Activated B cell treated with CpG ODN at 0.5 μM for 24 hours (primary cell): ENCODE data around the gene CD274. TPM values are rescaled to one million over a fixed set of nuclear protein-coding genes. Genes with fewer than 3 reads are reported as not detected.
A peak's percentile ranks its signal among the peaks of the same experiment; 100 is the strongest.

Experiments used
- ATAC-seq: fragments of 200-7000 bp; cut with Tn5 transposase; one replicate; pipeline ENCODE4 v1.10.0; 2021; ENCODE audit warnings: low read depth, mild to moderate bottlenecking, moderate library complexity
- CTCF ChIA-PET: fragments of 350-600 bp; sonication (Branson Sonifier 250); formaldehyde crosslinking; loops from one replicate; lab custom pipeline; 2021; ENCODE audit warnings: antibody characterized with exemption; lab: Charles Lee
- POLR2A ChIA-PET: fragments of 350-600 bp; sonication (Branson Sonifier 250); formaldehyde crosslinking; loops from one replicate; lab custom pipeline; 2021; ENCODE audit warnings: antibody characterized with exemption; lab: Charles Lee
- DNase-seq: peaks from one replicate; pipeline ENCODE4 v3.0.0; 2022
- H3K27ac Mint-ChIP-seq: one replicate; pipeline ENCODE4 v1.8.0; 2020; ENCODE audit warnings: mixed read lengths
- H3K27me3 Mint-ChIP-seq: one replicate; pipeline ENCODE4 v1.8.0; 2021; ENCODE audit warnings: mixed read lengths
- H3K36me3 Mint-ChIP-seq: one replicate; pipeline ENCODE4 v1.8.0; 2021; ENCODE audit warnings: low read depth, mixed read lengths
- H3K4me1 Mint-ChIP-seq: one replicate; pipeline ENCODE4 v1.8.0; 2021; ENCODE audit warnings: mixed read lengths
- H3K4me3 Mint-ChIP-seq: one replicate; pipeline ENCODE4 v1.8.0; 2020; ENCODE audit warnings: mild to moderate bottlenecking, mixed read lengths
- H3K9me3 Mint-ChIP-seq: one replicate; pipeline ENCODE4 v1.8.0; 2020; ENCODE audit warnings: mixed read lengths
- intact Hi-C: fragments of 100-400 bp; cut with micrococcal nuclease; formaldehyde crosslinking; loops from one replicate; pipeline ENCODE4 v1.15.1; 2024
- total RNA-seq: library from RNA; stranded (reverse); gene quantifications from 2 replicates; pipeline ENCODE4 v1.2.3, GENCODE V29; 2022
- TF ChIP-seq, protein P1 (sequence below): fragments of 200-600 bp; IDR thresholded peaks from one replicate; pipeline ENCODE4 v1.8.0; 2022; ENCODE audit warnings: antibody characterized with exemption, mild to moderate bottlenecking

CD274 gene
- total RNA-seq, 1 donor from 2014 or later = 48.9 TPM

DNA sequence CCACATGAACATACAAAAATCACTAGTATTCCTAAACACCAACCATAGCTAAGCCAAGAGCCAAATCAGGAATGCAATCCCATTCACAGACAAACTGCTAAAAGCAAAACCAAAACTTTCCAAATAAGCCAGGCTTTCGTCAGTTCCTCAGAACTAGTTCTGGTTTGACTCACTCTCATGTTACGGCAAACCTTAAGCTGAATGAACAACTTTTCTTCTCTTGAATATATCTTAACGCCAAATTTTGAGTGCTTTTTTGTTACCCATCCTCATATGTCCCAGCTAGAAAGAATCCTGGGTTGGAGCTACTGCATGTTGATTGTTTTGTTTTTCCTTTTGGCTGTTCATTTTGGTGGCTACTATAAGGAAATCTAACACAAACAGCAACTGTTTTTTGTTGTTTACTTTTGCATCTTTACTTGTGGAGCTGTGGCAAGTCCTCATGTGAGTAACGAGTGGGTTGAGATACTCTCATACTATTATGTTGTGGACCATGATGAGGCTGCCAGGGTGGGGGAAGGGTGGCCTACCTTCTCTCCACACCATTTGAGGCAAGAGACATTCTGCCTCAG, 60.1 kb downstream of the CD274 start, which contains the start of gene PDCD1LG2:
Gene PDCD1LG2 (plus strand): TSS at position 172 of the 572 bp plus-strand sequence. CDS start 12,016 bp downstream, outside the sequence.
- no peaks in the 10 kb centered on the region for H3K36me3 Mint-ChIP-seq

DNA sequence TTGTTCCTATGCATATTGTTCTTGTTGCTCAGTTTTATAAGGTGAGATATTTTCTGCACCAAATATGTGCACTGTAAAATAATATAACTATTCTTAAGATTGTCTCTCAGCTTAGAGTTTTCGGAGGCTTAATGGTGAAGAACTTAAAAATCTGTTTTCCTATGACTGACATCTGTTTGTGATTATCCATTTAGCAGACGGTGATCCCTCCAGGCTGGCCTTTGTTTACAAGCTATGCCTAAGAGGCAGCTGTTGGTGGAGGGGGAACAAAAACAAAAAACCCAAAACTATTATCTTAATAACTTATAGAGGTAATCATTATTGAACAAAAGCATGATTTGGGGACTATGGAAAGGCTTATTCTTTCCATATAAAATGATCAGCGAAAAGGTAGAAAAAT, 60.6 kb downstream of the CD274 start:
- ChIA-PET POLR2A (interaction anchor here (0.6 to 2.3 kb wide), 15 partner anchors 7 to 78 kb away, joined by 3 to 25 read pairs (median 5); partner anchors contain the start of gene CD274), CTCF (interaction anchor here (1.6 to 2.3 kb wide), 4 partner anchors 27 to 85 kb away, joined by 4 to 9 read pairs (median 8); partner anchors contain the start of gene CD274)
- H3K4me3 Mint-ChIP-seq = peak overlapping the region; percentile 77
- H3K36me3 Mint-ChIP-seq = no peaks in the 10 kb centered on the region
- DNase-seq (no peak), ATAC-seq (no peak)
- TF ChIP-seq, protein P1, sequence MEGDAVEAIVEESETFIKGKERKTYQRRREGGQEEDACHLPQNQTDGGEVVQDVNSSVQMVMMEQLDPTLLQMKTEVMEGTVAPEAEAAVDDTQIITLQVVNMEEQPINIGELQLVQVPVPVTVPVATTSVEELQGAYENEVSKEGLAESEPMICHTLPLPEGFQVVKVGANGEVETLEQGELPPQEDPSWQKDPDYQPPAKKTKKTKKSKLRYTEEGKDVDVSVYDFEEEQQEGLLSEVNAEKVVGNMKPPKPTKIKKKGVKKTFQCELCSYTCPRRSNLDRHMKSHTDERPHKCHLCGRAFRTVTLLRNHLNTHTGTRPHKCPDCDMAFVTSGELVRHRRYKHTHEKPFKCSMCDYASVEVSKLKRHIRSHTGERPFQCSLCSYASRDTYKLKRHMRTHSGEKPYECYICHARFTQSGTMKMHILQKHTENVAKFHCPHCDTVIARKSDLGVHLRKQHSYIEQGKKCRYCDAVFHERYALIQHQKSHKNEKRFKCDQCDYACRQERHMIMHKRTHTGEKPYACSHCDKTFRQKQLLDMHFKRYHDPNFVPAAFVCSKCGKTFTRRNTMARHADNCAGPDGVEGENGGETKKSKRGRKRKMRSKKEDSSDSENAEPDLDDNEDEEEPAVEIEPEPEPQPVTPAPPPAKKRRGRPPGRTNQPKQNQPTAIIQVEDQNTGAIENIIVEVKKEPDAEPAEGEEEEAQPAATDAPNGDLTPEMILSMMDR = no peak
- intact Hi-C loops = loop anchor here (1.0 to 5.0 kb wide), 6 partner anchors 18 to 72 kb away; partner anchors contain the start of gene CD274
- peak overlapping the region; percentile 89 for H3K27ac Mint-ChIP-seq
- H3K9me3 Mint-ChIP-seq = no peaks in the 10 kb centered on the region
- no peaks in the 10 kb centered on the region for H3K27me3 Mint-ChIP-seq
- H3K4me1 Mint-ChIP-seq = peaks cover 55% of the 10 kb centered on the region

More for the DNA sequence above, 60.1 kb downstream of the CD274 start, which contains the start of gene PDCD1LG2:
- ATAC-seq (peak; percentile 79), DNase-seq (no peak)
- ChIA-PET CTCF (interaction anchor here (0.8 to 2.3 kb wide), 5 partner anchors 27 to 85 kb away, joined by 3 to 9 read pairs (median 6); partner anchors contain the start of gene CD274), POLR2A (interaction anchor here (0.6 to 2.3 kb wide), 16 partner anchors 8 to 79 kb away, joined by 3 to 25 read pairs (median 4); partner anchors contain the start of gene CD274)
- Mint-ChIP-seq H3K4me3 (peak within 1 kb of the TSS; percentile 77), H3K9me3 (no peaks in the 10 kb centered on the region), H3K27me3 (no peaks in the 10 kb centered on the region), H3K27ac (peak within 1 kb of the TSS; percentile 89), H3K4me1 (peaks cover 55% of the 10 kb centered on the region)
- intact Hi-C loops = loop anchor here (1.0 to 5.0 kb wide), 6 partner anchors 17 to 73 kb away; partner anchors contain the start of gene CD274
- TF ChIP-seq, protein P1 = no peak

DNA sequence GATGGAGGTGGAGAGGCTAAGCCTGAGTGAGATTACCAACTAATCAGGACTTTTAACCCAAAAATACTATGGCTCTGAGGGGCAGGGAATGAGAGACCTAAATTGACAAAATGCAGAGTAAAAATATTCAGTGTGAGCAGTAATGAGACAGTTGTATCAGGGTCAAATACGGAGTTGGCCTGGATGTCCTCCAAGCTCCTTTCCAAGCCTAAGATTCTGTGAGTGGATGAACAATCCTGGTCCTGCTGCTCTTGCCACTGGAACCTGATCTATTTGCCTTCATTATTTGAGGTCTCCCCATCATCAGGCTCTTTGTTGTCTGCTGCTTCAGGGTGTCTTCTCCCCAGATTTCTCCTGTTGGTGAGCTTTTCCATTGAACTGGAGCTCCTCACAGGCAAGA, 61.1 kb downstream of the CD274 start:
- no peaks in the 10 kb centered on the region for H3K9me3 Mint-ChIP-seq
- no peak overlapping the region for H3K27ac Mint-ChIP-seq
- H3K4me3 Mint-ChIP-seq = peak overlapping the region; percentile 77

DNA sequence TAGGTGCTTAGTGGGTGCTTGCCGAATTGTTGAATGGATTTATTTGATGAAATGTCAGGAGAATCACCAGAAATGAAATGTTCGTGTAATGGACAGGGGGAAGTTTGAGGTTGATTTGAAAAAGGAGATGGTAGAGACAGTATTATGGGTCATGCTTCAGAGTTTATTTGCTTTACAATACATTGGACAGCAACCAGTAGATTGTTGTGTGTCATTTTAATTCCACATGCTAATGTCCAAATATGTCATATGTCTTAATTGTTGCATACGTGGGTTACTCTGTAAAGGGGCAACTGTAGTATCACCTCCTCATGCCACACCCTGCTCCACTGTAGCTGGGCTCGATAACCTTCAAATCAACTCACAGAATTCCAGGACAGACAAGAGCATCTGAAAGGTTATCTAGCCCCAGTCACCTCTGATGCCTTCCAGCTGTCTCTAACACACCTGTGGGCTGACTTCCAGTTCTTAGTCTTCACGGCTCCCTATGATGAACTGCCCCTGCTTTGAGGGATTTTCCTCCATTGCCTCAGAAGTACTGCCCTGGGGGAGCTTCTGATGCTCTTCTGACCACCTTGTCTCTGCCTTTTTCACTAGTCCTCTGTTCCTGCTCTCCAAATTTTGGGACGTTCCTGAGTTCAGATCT, 61.7 kb downstream of the CD274 start:
- no peak for ATAC-seq
- H3K4me1 Mint-ChIP-seq = peaks cover 55% of the 10 kb centered on the region
- no peak for DNase-seq
- H3K36me3 Mint-ChIP-seq = no peaks in the 10 kb centered on the region
- ChIA-PET POLR2A (interaction anchor here (1.6 to 2.3 kb wide), 3 partner anchors 11 to 77 kb away, joined by 8 to 18 read pairs (median 11); no protein-coding TSS in a partner anchor), CTCF (interaction anchor here (1.4 kb wide), 1 partner anchor 88 kb away, joined by 3 read pairs; no protein-coding TSS in a partner anchor)
- H3K4me3 Mint-ChIP-seq = peak overlapping the region; percentile 77
- intact Hi-C loops = loop anchor here (2.0 to 5.0 kb wide), 3 partner anchors 31 to 60 kb away; partner anchors contain the start of gene CD274
- H3K27me3 Mint-ChIP-seq = no peaks in the 10 kb centered on the region
- no peak overlapping the region for H3K27ac Mint-ChIP-seq
- TF ChIP-seq, protein P1 = no peak
- H3K9me3 Mint-ChIP-seq = no peaks in the 10 kb centered on the region

More for the DNA sequence above, 61.1 kb downstream of the CD274 start:
- Mint-ChIP-seq H3K36me3 (no peaks in the 10 kb centered on the region), H3K4me1 (peaks cover 55% of the 10 kb centered on the region), H3K27me3 (no peaks in the 10 kb centered on the region)
- no peak for DNase-seq
- ATAC-seq = no peak
- ChIA-PET POLR2A (interaction anchor here (1.2 to 2.3 kb wide), 6 partner anchors 12 to 78 kb away, joined by 4 to 25 read pairs (median 10); no protein-coding TSS in a partner anchor), CTCF (interaction anchor here (1.6 to 2.3 kb wide), 3 partner anchors 26 to 84 kb away, joined by 4 to 9 read pairs (median 6); partner anchors contain the start of gene CD274)
- TF ChIP-seq, protein P1 = no peak
- intact Hi-C loops = loop anchor here (2.0 to 5.0 kb wide), 3 partner anchors 31 to 59 kb away; partner anchors contain the start of gene CD274
